Measurements from ENCODE around the gene ARNT2.

Gene ARNT2

GRCh38 chr15:80418892-80419537 lies 14.8 kb downstream of the ARNT2 start:
- Histone ChIP-seq H3K9me3 (replicated peaks in 1 of 11) (no peaks in the 10 kb centered on the region), H3K4me2 (no peak overlapping the region), H3K9ac (no peak overlapping the region), H3K4me3 (no peak overlapping the region), H4K20me1 (no peaks in the 10 kb centered on the region; a peak in 1 of 22 replicates), H3K4me1 (peaks cover 0 to 15% (median 9%) of the 10 kb centered on the region in 10 experiments; a peak in 13 of 20 replicates), H3K27me3 (no peaks in the 10 kb centered on the region), H3K27ac (no peak overlapping the region), H3K36me3 (no peaks in the 10 kb centered on the region)
- TF ChIP-seq Cebpa-rat (IDR thresholded peaks at IDR 0.05), result no peak

- Histone ChIP-seq H3K9ac (no peak overlapping the region), H3K4me3 (no peak overlapping the region), H3K9me3 (replicated peaks in 1 of 11) (no peaks in the 10 kb centered on the region), H4K20me1 (no peaks in the 10 kb centered on the region; a peak in 1 of 22 replicates), H3K4me2 (no peak overlapping the region), H3K36me3 (no peaks in the 10 kb centered on the region), H3K27me3 (no peaks in the 10 kb centered on the region), H3K4me1 (peaks cover 0 to 11% (median 7%) of the 10 kb centered on the region in 10 experiments; a peak in 10 of 20 replicates), H3K27ac (no peak overlapping the region)
- TF ChIP-seq Cebpa-rat (IDR thresholded peaks at IDR 0.05), result no peak
These were observed 15.4 kb downstream of the ARNT2 start for GRCh38 chr15:80419546-80419945.

- no peaks in the 10 kb centered on the region; a peak in 1 of 22 replicates for H4K20me1 ChIP-seq
- no peak overlapping the region for H3K4me2 ChIP-seq
- no peaks in the 10 kb centered on the region for H3K9me3 ChIP-seq (replicated peaks in 1 of 11)
- H3K4me1 ChIP-seq, result peaks cover 0 to 11% (median 0%) of the 10 kb centered on the region in 10 experiments; a peak in 3 of 20 replicates
- no peak overlapping the region for H3K4me3 ChIP-seq
- TF ChIP-seq Cebpa-rat (IDR thresholded peaks at IDR 0.05), result no peak
- H3K9ac ChIP-seq, result no peak overlapping the region
- no peak overlapping the region for H3K27ac ChIP-seq
- no peaks in the 10 kb centered on the region for H3K36me3 ChIP-seq
- no peaks in the 10 kb centered on the region for H3K27me3 ChIP-seq
These were observed 16.5 kb downstream of the ARNT2 start for GRCh38 chr15:80420658-80421057.

GRCh38 chr15:80423215-80423614 lies 19.0 kb downstream of the ARNT2 start:
- no peaks in the 10 kb centered on the region for H3K4me1 ChIP-seq
- H3K4me2 ChIP-seq, result no peak overlapping the region
- no peak overlapping the region for H3K9ac ChIP-seq
- no peak overlapping the region for H3K27ac ChIP-seq
- H3K9me3 ChIP-seq (replicated peaks in 1 of 11), result no peaks in the 10 kb centered on the region
- no peak for TF ChIP-seq Cebpa-rat (IDR thresholded peaks at IDR 0.05)
- no peaks in the 10 kb centered on the region for H3K36me3 ChIP-seq
- no peaks in the 10 kb centered on the region for H3K27me3 ChIP-seq
- no peak overlapping the region for H3K4me3 ChIP-seq
- H4K20me1 ChIP-seq, result no peaks in the 10 kb centered on the region; a peak in 1 of 22 replicates

GRCh38 chr15:80424381-80424780 lies 20.2 kb downstream of the ARNT2 start:
- H4K20me1 ChIP-seq, result no peaks in the 10 kb centered on the region; a peak in 1 of 22 replicates
- H3K9me3 ChIP-seq (replicated peaks in 1 of 11), result no peaks in the 10 kb centered on the region
- no peak overlapping the region for H3K9ac ChIP-seq
- no peak overlapping the region for H3K4me3 ChIP-seq
- no peaks in the 10 kb centered on the region for H3K27me3 ChIP-seq
- no peak for TF ChIP-seq Cebpa-rat (IDR thresholded peaks at IDR 0.05)
- no peak overlapping the region for H3K27ac ChIP-seq
- no peaks in the 10 kb centered on the region for H3K4me1 ChIP-seq
- H3K4me2 ChIP-seq, result no peak overlapping the region
- no peaks in the 10 kb centered on the region for H3K36me3 ChIP-seq

- Histone ChIP-seq H3K36me3 (no peaks in the 10 kb centered on the region), H3K4me1 (no peaks in the 10 kb centered on the region), H3K4me2 (no peak overlapping the region), H3K9me3 (replicated peaks in 1 of 11) (no peaks in the 10 kb centered on the region), H3K4me3 (no peak overlapping the region), H3K9ac (no peak overlapping the region), H4K20me1 (no peaks in the 10 kb centered on the region; a peak in 1 of 22 replicates), H3K27ac (no peak overlapping the region), H3K27me3 (no peaks in the 10 kb centered on the region)
- TF ChIP-seq Cebpa-rat (IDR thresholded peaks at IDR 0.05), result no peak
These were observed 22.1 kb downstream of the ARNT2 start for GRCh38 chr15:80426316-80426715.

GRCh38 chr15:80429964-80430363 lies 25.8 kb downstream of the ARNT2 start:
- Histone ChIP-seq H3K27me3 (no peaks in the 10 kb centered on the region), H3K36me3 (no peaks in the 10 kb centered on the region), H3K9ac (no peak overlapping the region), H4K20me1 (no peaks in the 10 kb centered on the region; a peak in 1 of 22 replicates), H3K4me2 (no peak overlapping the region), H3K27ac (no peak overlapping the region), H3K4me3 (no peak overlapping the region), H3K4me1 (0 out of 20 replicates have a peak, but pooled peaks cover 0 to 1% (median 0%) of the 10 kb centered on the region in 10 experiments), H3K9me3 (replicated peaks in 1 of 11) (no peaks in the 10 kb centered on the region)
- TF ChIP-seq Cebpa-rat (IDR thresholded peaks at IDR 0.05), result no peak

GRCh38 chr15:80431635-80432344 lies 27.6 kb downstream of the ARNT2 start:
- no peak overlapping the region for H3K4me3 ChIP-seq
- TF ChIP-seq Cebpa-rat (IDR thresholded peaks at IDR 0.05), result no peak
- no peak overlapping the region for H3K4me2 ChIP-seq
- no peaks in the 10 kb centered on the region for H3K9me3 ChIP-seq (replicated peaks in 1 of 11)
- peaks cover 2 to 15% (median 9%) of the 10 kb centered on the region in 10 experiments; a peak in 19 of 20 replicates for H3K4me1 ChIP-seq
- H3K9ac ChIP-seq, result no peak overlapping the region
- no peaks in the 10 kb centered on the region for H3K36me3 ChIP-seq
- H3K27me3 ChIP-seq, result no peaks in the 10 kb centered on the region
- no peaks in the 10 kb centered on the region; a peak in 1 of 22 replicates for H4K20me1 ChIP-seq
- no peak overlapping the region for H3K27ac ChIP-seq

GRCh38 chr15:80432345-80432702 lies 28.1 kb downstream of the ARNT2 start:
- H3K4me2 ChIP-seq, result no peak overlapping the region
- peaks cover 5 to 20% (median 11%) of the 10 kb centered on the region in 10 experiments; a peak in 19 of 20 replicates for H3K4me1 ChIP-seq
- no peak overlapping the region for H3K9ac ChIP-seq
- no peaks in the 10 kb centered on the region for H3K9me3 ChIP-seq (replicated peaks in 1 of 11)
- no peak overlapping the region for H3K4me3 ChIP-seq
- H3K27me3 ChIP-seq, result no peaks in the 10 kb centered on the region
- TF ChIP-seq Cebpa-rat (IDR thresholded peaks at IDR 0.05), result no peak
- H3K36me3 ChIP-seq, result no peaks in the 10 kb centered on the region
- no peaks in the 10 kb centered on the region; a peak in 1 of 22 replicates for H4K20me1 ChIP-seq
- no peak overlapping the region for H3K27ac ChIP-seq

Data from BLaER1 treated with 17β-estradiol and CSF1 and Interleukin-3, amounts not matched to agents 10 nM and 100 nM (cell line).